Kidney tubule cell (primary cell): Measurements from ENCODE around the gene CUBN.
"Not testable (repeated sequence)": the region's sequence is repeated elsewhere in the genome, so short reads cannot be mapped to it uniquely, and the experiment has no call there.

ENCODE experiments used
- DNase-seq: peaks from one replicate; pipeline ENCODE4 v3.0.0-alpha.2; 2018; ENCODE audit warnings: low spot score

Gene CUBN

DNA sequence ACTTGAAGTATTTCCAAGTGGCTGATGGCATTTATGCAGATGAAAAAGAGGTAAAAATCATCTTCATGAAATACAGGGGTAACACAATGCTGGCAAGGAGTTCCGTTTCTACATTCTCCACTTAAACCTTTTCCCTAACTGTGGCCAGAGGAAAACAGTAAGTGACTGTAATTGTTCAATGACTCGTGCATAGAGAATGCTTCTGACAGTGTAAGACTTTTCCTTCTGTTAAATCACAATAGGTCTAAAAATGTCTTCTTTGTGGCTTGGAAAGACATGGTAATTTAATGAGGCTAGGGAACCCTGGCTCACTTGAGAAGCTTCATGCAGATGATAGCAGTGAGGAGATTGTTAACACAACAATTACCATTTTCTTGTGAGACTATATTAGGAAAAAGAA is 262.1 kb downstream of the CUBN start:
- DNase-seq: peak; percentile 74

DNA sequence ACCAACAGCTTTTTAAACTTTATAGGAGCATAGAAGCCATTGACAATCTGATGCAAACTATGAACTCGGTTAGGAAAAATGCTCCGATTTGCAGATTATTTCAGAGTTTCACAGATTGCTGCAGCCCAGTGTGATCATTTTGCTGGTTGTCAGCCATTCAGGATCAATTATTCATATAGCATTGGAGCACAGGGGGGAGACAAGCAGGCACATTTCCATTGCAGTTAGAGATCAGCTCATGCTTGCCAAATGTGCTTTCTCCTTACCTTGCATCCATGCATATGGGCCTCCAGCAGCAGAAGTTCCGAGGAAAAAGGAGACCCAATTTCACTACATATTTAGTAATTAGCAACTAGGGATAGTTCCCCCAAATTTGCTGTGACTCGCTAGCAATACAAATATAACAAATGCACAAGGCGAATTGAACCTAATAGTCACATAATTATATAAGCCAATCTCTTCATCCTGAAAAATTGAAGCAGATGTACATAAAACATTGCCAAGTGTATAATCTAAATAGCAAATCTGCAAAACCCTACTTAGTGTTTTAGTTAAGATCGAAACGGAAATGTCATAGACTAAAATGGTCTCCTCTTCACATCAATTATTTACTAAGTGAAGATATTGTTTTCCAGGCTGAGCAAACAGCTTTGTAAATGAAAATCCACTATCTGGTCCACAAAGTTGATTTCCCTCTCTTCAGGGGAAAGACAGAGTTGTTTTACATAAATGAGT is 262.9 kb downstream of the CUBN start:
- no peak for DNase-seq

DNA sequence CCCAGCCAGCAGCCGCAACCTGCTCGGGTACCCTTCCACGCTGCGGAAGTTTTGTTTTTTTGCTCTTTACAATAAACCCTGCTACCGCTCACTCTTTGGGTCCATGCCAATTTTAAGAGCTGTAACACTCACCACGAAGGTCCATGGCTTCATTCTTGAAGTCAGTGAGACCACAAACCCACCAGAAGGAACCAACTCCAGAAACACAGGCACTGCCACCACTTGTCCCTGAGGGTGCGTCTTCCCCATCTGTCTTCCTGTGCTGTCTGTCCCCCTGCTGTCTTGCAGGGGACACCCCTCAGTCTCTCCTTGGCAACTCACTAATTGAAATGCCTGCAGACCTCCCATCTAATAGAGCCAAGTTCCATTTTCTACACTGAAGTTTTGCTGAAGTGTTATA is 263.8 kb downstream of the CUBN start:
- no peak for DNase-seq

DNA sequence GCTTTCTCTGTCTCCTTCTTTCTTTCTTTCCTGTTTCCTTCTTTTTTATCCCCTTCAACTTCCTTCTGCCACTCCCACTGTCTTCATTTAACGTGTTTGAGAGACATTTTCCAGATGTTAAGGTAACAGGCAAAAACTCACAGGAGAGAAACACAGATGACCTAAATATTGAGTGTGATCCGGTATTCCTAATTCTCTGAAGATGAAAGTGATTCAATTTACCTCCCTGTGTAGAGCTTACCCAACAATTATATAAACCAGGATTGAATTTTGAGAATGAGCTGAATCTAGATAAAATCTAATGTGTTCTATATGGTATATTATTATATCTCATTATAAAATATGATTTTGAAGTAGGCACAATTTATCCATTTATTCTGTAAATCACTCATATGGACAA is 265.8 kb downstream of the CUBN start:
- DNase-seq: no peak

DNA sequence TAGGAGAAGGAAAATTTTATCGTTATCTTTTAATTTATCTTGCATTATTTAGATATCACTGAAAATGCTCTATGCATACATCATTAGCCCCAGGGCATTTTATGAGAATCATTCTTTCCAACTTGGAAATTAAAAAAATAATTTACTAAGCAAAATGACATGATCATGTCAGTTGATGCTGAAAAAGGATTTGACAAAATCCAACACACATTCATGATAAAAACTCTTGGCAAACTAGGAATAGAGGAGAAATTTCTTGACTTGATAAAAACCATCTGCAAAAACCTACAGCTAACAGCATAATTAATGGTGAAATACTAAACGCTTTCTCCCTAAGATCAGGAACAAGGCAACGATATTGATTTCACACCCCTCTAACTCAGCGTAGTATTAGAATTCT is 272.2 kb downstream of the CUBN start:
- DNase-seq: no peak

DNA sequence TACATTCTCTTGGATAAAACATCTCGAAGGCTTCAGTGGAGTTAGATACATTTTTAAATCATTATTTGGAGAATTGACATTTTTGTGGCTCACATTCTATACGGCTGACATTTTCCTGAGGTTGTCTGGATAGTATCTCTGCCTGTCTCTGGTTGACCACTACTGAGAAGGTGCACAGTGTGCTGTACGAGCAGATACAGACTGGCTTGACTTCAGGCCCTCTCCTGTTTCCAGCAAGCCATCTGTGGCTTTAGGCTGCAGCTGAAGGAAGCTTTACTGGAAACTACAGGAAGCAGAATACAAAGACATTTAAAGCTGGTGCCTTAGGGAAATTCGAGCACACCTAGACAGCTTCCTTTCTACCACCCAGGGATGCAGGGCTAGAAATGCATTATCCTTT is 273.0 kb downstream of the CUBN start:
- DNase-seq: no peak

DNA sequence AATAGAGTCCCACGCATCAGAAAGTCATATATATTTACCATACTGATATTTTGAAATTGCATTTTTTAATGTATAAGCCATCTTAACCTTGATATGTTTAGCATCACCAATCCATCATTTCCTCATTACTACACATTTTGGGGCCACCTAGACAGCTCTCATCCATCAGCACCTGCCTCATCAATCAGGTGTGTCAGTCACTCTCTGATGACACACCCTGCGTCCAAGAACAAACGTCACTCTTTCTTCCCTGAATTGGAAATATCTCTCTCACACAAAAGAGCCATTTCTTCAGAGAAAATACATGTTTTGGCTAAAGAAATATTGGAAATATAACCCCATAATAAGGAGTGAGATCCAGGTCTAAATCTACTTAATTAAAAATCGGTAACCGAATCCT is 273.5 kb downstream of the CUBN start:
- no peak for DNase-seq

DNA sequence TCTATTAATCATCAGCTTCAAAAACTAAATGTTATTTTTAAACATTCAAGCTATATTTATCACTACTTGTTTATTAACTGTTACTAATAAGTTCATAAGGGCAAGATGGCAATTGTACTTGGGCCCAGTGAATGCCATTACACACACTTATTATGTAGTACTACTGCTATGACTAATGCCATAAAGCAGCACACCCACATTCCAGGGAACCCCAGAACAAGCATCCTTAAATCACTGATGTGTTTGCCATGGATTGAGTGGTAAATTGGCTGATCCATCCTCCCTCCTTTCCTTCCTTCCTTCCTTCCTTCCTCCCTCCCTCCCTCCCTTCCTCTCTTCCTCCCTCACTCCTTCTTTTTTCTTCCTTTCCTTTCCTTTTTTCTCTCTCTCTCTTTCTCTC is 275.0 kb downstream of the CUBN start:
- DNase-seq: peak; percentile 75

DNA sequence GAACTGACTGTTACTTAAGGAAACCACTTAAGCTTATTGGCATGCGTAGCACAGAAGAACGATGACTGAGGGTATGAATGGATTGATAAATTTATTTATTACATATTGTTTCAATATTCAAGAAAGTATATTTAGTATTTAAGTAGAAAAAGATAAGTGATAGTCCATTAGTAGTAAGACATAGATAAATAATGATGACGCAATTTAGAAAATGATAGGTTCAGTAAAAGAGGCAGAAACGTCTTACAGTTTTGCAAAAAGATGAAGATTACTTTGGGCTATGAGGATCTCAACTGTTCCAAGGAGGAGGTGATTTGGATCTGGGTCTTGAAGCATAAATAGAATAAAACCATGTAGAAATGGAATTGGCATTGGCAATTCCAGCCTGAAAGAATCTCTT is 275.8 kb downstream of the CUBN start:
- DNase-seq: no peak

DNA sequence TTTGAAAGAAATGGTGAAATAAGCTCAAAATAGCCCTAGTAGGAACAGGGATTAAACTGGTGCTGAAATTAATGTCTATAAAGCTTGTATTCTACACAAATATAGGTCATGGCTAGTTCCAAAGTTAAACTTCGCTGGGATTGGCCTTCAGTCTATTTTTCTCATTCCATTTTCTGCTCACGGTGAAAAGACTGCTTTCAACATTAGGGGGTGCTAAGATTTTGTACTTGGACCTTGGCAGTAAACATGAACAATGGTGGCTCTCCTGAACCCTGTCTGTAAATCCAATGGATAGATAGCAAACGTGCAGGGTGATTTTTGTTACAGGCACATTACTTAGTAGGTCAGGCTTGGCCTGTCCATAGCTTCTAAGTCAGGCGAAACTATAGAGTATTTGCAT is 276.4 kb downstream of the CUBN start:
- peak; percentile 42 for DNase-seq

DNA sequence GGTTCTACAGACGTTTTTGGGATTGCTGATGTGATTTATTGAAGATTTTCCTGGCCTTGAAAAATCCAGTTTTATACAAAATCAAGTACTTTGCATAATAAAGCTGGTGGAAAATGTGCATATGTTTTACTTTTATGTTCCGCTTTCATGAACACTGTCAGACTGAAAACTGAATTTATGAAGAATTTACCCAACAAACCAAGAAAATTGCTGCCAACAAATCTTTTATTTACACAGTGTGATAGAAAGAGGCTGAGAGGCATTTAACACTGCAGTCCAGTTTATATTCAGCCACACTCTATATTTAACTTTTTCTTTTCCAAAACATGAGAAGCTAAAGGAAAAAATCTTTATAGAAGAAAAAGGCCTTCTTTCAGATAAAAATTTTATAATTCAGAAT is 277.0 kb downstream of the CUBN start:
- no peak for DNase-seq

DNA sequence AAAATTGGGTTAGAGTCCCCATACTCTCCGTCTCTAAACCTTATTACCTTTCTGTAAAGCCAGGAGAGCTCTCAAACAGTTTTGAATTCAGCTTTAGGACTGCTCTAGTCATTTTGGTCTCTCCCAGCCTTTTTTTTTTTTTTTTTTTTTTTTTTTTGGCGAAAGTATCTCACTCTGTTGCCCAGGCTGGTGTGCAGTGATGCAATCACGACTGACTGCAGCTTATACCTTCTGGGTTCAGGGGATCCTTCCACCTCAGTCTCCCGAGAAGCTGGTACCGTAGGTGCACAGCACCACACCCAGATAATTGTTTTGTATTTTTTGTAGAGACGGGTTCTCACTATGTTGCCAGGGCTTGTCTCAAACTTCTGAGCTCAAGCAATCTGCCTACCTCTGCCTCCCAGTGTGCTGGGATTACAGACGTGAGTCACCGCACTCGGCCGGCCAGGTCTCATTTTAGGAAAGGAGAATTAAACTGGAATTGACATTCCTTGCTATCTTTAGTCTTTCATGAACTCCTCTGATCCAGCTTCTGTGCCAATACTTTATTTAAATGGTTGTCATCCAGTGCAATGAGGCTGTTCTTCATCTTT is 281.0 kb downstream of the CUBN start:
- DNase-seq: no peak

DNA sequence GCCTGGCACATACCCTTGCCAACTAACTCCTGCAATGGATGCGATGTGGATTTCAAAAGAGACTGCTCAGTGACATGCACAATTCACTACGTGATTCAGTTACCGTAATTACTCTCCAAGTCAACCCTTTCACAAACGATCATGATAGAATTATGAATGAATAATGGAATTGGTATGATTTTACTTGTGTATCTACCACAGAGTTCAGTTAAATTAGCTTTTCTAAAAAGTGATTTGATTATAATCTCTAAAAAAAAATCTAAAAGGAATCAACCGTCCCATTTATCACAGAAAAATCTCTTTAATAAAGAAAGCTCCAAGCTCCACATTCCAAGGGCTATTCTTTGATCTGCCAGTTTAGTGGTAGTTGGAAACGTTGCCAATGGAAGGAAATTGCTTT is 282.0 kb downstream of the CUBN start:
- no peak for DNase-seq

DNA sequence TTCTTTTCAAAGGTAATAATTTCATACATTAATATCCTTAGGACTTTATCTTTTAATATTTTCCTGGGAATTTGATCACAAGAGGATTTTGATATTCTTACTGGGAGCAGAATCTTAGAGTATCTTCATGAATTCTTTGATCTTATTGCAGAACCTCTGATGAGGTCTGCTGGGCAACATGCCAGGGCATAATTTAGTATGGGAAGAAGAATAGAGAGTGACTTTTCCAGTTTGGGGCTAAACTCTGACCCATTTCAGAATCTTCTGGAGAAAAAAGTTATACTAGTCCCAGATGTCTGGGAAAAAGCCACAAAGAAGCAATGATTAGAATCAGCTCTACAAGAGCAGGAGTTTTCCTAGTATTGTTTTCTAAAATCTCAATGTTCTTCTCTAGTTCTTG is 284.4 kb downstream of the CUBN start:
- DNase-seq: no peak

DNA sequence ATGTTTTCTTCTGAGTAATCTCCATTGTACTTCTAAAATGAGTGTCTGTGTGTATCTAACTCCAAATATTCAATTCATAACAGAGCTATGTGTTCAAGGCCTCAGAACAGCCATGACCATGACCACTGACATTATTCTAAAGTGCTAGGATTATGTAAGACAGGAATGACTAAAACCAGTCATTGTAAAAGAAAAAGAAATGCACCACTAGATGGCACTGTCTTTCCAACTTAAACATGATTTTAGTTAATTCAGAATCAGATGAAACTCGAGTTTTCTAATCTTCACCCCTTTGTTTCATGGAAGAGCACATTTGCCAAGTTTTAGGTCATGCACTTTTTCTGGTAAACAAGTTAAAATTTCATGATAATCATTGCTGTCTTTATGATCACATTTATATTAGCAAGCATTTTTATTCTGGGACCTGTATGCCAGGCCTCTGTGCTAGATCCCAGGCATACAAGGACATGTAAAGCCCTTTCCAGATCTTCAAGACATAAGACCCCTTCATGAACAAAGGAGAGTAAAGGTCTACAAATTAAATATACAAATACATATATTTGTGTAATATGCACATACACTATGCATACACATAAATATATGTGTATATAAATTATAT is 286.2 kb downstream of the CUBN start:
- peak; percentile 82 for DNase-seq

DNA sequence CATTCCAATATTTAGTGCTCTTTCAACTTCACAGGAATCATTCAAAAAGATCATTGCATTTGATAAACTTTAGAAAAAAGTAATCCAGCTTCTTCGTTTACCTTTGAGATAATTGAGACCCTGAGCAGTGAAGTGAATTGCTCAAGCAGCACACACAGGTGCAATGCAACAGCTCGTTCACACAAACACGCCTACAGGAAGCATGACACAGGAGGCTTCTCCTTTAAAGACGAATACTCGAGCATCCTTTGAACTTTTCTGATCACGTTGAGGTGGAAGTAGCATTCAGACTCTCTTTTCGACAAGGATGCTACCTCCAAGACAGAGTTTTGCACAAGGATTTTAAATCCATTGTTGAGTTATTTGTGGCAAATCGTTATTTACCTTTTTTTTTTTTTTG is 294.4 kb downstream of the CUBN start:
- no peak for DNase-seq

DNA sequence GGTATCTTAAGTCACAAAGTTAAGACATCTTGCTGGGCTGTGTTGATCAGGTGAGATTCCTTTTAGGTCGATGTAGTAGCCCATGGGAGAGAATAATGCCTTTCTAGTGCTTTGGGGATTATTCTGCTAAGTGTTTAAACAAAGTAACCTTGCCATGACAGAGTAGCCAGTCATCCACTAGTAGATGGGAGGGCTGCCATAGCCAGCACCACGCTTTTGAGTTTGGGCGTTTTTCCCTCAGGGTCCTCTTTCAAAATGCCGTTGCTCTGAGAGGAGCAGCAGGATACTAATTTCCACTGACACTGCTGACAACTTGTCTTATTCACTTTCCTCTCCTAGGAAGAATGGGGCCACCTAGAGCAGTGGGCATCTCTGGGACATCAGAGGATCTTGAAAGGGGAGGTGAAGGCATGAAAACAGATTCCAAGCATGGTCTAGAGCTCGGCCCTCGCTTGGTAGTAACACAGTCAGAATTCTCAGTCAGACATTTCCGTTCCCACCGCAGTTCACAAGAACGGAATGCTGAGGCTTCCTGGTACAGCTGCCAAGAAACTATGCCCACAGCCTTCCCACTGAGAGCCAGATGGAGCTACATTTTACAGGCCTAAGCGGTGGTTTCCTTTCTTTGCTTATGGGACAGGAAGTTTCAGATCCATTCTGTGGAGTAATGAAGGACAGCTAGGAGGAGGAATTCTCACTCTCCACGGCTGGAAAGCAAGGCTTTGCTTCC is 297.1 kb downstream of the CUBN start:
- peak; percentile 79 for DNase-seq

DNA sequence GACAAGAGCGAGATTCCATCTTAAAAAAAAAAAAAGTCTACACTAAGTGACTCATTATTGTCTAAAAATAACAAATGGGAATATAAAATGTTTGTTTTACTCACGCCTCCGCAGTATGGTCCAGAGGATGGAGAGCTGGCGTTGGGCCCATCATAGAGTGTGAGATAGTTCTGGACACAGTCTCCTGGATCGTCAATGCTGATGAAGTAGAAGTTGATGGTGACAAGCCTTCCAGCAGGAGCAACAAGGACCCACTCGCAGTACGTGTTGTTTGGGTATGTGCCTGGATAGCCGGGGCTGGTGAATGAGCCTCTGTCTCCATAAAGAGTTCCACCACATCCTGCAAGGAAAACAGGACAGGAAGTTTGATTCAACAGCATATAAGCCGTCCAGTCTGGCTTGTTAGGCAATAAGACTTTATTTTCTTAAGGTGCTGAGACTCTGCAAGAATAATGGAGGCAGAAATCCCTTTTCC is 300.9 kb downstream of the CUBN start:
- DNase-seq: peak; percentile 73

DNA sequence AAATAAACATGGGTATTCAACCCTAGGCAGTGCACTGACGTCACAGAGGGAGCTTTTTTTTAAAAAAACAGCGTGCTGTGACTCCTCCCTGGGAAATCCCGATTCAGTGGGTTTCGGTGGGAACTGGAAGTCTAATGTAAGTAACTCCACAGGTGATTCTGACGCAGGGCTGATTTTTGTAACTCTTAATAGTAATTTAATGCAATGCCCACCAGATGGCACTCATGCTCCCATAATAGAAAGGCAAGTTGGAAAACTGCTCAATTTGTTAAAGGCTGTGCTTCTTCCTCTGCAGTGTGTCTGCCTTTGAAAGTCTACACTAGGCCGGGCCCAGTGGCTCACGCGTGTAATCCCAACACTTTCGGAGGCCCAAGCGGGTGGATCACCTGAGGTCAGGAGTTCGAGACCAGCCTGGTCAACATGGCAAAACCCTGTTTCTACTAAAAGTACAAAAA is 301.5 kb downstream of the CUBN start:
- DNase-seq: peak; percentile 80

DNA sequence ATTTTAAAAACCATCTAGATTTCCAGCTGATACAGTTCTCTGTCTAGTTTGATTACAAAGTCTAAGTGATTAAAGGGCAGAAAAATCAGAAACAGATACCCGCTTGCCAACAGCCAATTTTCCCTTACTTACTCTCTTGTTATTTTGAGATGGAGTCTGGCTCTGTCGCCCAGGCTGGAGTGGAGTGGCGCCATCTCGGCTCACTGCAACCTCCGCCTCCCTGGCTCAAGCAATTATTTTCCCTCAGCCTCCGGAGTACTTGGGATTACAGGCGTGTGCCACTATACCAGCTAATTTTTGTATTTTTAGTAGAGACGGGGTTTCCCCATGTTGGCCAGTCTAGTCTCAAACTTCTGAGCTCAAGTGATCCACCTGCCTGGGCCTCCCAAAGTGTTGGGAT is 302.1 kb downstream of the CUBN start:
- DNase-seq: not testable (repeated sequence)

DNA sequence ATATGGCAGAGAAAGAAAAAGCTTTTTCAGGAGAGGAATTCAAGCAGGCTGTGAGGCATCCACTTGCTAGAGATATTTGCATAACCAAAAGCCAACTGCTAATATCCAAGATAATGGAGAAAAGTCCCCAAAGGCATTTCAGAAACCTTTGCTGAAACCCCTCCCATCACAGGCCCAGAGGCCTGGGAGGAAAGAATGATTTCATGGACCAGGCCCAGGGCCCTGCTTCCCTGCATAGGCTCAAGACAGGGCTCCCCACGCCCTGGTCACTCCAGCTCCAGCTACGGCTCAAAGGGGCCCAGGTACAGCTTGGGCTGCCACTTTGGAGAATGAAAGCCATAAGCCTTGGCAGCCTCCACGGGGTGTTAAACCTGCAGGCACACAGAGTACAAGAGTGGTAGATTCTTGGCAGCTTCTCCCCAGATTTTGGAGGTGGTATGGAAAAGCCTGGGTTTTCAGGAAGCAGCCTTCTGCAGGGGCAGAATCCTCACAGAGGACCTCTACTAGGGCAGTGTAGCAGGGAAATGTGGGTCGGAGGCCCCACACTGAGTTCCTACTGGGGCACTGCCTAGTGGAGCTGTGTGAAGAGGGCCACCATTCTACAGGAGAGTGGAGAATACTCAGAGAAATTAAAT is 306.8 kb downstream of the CUBN start:
- DNase-seq: no peak

DNA sequence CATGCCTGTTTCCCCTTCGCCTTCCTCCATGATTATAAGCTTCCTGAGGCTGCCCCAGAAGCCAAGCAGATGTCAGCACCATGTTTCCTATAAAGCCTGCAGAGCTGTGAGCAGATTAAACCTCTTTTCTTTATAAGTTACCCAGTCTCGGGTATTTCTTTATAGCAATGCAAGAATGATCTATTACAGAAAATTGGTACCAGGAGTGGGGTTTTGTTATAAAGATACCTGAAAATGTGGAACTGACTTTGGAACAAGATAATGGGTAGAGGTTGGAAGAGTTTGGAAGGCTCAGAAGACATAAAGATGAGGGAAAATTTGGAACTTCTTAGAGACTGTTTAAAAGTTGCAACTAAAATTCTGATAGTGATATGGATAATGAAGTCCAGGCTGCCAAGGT is 307.6 kb downstream of the CUBN start:
- DNase-seq: no peak
